Measurements from ENCODE around the gene PCDHA6. TPM values are rescaled to one million over a fixed set of nuclear protein-coding genes. Genes with fewer than 3 reads are reported as not detected.

The PCDHA6 gene
- total RNA-seq, 2 experiments from 2014 or later, result not detected

DNA sequence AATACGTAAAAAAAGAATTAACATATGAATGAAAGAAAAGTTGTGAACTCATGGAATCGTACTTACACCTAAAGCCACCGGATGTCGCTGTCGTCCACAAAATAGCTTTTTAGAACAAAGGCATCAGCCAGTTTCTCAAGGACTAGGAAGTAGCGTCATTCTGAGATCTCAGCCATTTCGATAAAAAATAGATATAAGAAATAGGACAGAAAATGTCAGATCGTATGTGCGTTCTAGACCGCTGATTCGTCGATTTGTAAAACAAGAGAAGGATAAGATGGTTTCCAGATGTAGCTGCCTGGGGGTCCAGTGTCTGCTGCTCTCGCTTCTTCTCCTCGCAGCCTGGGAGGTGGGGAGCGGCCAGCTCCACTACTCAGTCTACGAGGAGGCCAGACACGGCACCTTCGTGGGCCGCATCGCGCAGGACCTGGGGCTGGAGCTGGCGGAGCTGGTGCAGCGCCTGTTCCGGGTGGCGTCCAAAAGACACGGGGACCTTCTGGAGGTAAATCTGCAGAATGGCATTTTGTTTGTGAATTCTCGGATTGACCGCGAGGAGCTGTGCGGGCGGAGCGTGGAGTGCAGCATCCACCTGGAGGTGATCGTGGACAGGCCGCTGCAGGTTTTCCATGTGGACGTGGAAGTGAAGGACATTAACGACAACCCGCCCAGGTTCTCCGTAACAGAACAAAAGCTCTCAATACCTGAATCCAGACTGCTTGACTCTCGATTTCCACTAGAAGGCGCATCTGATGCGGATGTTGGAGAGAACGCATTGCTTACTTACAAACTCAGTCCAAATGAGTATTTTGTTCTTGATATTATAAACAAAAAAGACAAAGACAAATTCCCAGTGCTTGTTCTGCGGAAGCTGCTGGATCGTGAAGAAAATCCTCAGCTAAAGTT is 28.3 kb downstream of the PCDHA6 start, which contains the start of gene PCDHA10:
Gene PCDHA10 (plus strand): TSS at position 126 of the 903 bp plus-strand sequence. CDS start 152 bp downstream, at position 278.
- Mint-ChIP-seq H3K27ac (no peak within 1 kb of the TSS), H3K4me3 (no peak within 1 kb of the TSS), H3K27me3 (peaks cover 47% of the 10 kb centered on the region), H3K4me1 (ENCODE audit: low read depth) (no peaks in the 10 kb centered on the region), H3K9me3 (peaks cover 12% of the 10 kb centered on the region), H3K36me3 (ENCODE audit: low read depth) (peaks cover 6% of the 10 kb centered on the region)
- H3K4me1 ChIP-seq (ENCODE audit: insufficient read depth, low read length), result no peaks in the 10 kb centered on the region
- no peak within 1 kb of the TSS for H3K27ac ChIP-seq (ENCODE audit: low read depth in 1 of 2, low read length in 2 of 2)
- TF ChIP-seq CTCF (IDR thresholded peaks at IDR 0.05), result no peak
- peaks cover 9 to 10% of the 10 kb centered on the region in 2 experiments for H3K27me3 ChIP-seq (ENCODE audit: control insufficient read depth in 1 of 2, insufficient read depth in 2 of 2, low read length in 2 of 2)
- DNase-seq (no peak), ATAC-seq (ENCODE audit: poor library complexity) (no peak)
- intact Hi-C loops (cut with DNase I, micrococcal nuclease), result no loop called here
- H3K36me3 ChIP-seq (ENCODE audit: insufficient read depth, low read length), result no peaks in the 10 kb centered on the region
- CTCF ChIA-PET, result no interaction called here
- H3K4me3 ChIP-seq (ENCODE audit: low read length), result no peak within 1 kb of the TSS
- POLR2A ChIA-PET, result no interaction called here
- peaks cover 16 to 32% of the 10 kb centered on the region in 2 experiments for H3K9me3 ChIP-seq (ENCODE audit: control insufficient read depth in 1 of 2, insufficient read depth in 1 of 2, low read length in 2 of 2)

DNA sequence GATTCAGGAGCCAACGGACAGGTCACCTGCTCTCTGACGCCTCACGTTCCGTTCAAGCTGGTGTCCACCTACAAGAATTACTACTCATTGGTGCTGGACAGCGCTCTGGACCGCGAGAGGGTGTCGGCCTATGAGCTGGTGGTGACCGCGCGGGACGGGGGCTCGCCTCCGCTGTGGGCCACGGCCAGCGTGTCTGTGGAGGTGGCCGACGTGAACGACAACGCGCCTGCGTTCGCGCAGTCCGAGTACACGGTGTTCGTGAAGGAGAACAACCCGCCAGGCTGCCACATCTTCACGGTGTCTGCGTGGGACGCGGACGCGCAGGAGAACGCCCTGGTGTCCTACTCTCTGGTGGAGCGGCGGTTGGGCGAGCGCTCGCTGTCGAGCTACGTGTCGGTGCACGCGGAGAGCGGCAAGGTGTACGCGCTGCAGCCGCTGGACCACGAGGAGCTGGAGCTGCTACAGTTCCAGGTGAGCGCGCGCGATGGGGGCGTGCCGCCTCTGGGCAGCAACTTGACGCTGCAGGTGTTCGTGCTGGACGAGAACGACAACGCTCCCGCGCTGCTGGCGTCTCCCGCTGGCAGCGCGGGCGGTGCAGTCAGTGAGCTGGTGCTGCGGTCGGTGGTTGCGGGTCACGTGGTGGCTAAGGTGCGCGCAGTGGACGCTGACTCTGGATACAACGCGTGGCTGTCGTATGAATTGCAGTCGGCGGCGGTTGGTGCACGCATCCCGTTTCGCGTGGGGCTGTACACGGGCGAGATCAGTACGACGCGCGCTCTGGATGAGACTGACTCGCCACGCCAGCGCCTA is 29.6 kb downstream of the PCDHA6 start:
- no peak overlapping the region for H3K27ac ChIP-seq (ENCODE audit: low read depth in 1 of 2, low read length in 2 of 2)
- no peak overlapping the region for H3K4me3 Mint-ChIP-seq
- no peak for ATAC-seq (ENCODE audit: poor library complexity)
- no peaks in the 10 kb centered on the region for H3K36me3 ChIP-seq (ENCODE audit: insufficient read depth, low read length)
- H3K27ac Mint-ChIP-seq, result no peak overlapping the region
- POLR2A ChIA-PET, result no interaction called here
- peaks cover 9 to 11% of the 10 kb centered on the region in 2 experiments for H3K27me3 ChIP-seq (ENCODE audit: control insufficient read depth in 1 of 2, insufficient read depth in 2 of 2, low read length in 2 of 2)
- peaks cover 6% of the 10 kb centered on the region for H3K36me3 Mint-ChIP-seq (ENCODE audit: low read depth)
- no peak for TF ChIP-seq CTCF (IDR thresholded peaks at IDR 0.05)
- H3K9me3 Mint-ChIP-seq, result peaks cover 15% of the 10 kb centered on the region
- no peaks in the 10 kb centered on the region for H3K4me1 ChIP-seq (ENCODE audit: insufficient read depth, low read length)
- DNase-seq, result no peak
- no peak overlapping the region for H3K4me3 ChIP-seq (ENCODE audit: low read length)
- peaks cover 57% of the 10 kb centered on the region for H3K27me3 Mint-ChIP-seq
- no peaks in the 10 kb centered on the region for H3K4me1 Mint-ChIP-seq (ENCODE audit: low read depth)
- intact Hi-C loops (cut with DNase I, micrococcal nuclease), result no loop called here
- CTCF ChIA-PET, result no interaction called here
- H3K9me3 ChIP-seq (ENCODE audit: control insufficient read depth in 1 of 2, insufficient read depth in 1 of 2, low read length in 2 of 2), result peaks cover 29 to 40% of the 10 kb centered on the region in 2 experiments

GRCh38 chr5:140857987-140858240 is 30.2 kb downstream of the PCDHA6 start:
- intact Hi-C loops (cut with DNase I, micrococcal nuclease), result no loop called here
- H3K27ac Mint-ChIP-seq, result no peak overlapping the region
- TF ChIP-seq CTCF (IDR thresholded peaks at IDR 0.05), result no peak

More at GRCh38 chr5:140857987-140858240, 30.2 kb downstream of the PCDHA6 start:
- ChIA-PET CTCF (no interaction called here), POLR2A (no interaction called here)
- ATAC-seq (ENCODE audit: poor library complexity), result no peak
- Mint-ChIP-seq H3K27me3 (peaks cover 54% of the 10 kb centered on the region), H3K4me1 (ENCODE audit: low read depth) (no peaks in the 10 kb centered on the region), H3K36me3 (ENCODE audit: low read depth) (peaks cover 6% of the 10 kb centered on the region), H3K4me3 (no peak overlapping the region), H3K9me3 (peaks cover 15% of the 10 kb centered on the region)
- H3K4me3 ChIP-seq (ENCODE audit: low read length), result no peak overlapping the region
- H3K36me3 ChIP-seq (ENCODE audit: insufficient read depth, low read length), result no peaks in the 10 kb centered on the region
- H3K27ac ChIP-seq (ENCODE audit: low read depth in 1 of 2, low read length in 2 of 2), result no peak overlapping the region
- peaks cover 29 to 42% of the 10 kb centered on the region in 2 experiments for H3K9me3 ChIP-seq (ENCODE audit: control insufficient read depth in 1 of 2, insufficient read depth in 1 of 2, low read length in 2 of 2)
- no peaks in the 10 kb centered on the region for H3K4me1 ChIP-seq (ENCODE audit: insufficient read depth, low read length)
- peaks cover 9 to 14% of the 10 kb centered on the region in 2 experiments for H3K27me3 ChIP-seq (ENCODE audit: control insufficient read depth in 1 of 2, insufficient read depth in 2 of 2, low read length in 2 of 2)
- no peak for DNase-seq
